Activated T-helper 1 cell treated with anti-CD3 and anti-CD28 coated beads, Interleukin-12 subunit alpha, Interleukin-12 subunit beta, Interleukin-2, Interleukin-4 antibody, amounts not matched to agents 30 ng/mL and 10 ng/mL and 1 ng/mL, durations not matched to agents 14 hours and 24 hours and 36 hours (primary cell): ENCODE measurements around the gene PKIG. TPM values are rescaled to one million over a fixed set of nuclear protein-coding genes. Genes with fewer than 3 reads are reported as not detected.

Experiments
- DNase-seq: peaks from one replicate; pipeline ENCODE4 v3.0.0; 2021; ENCODE audit warnings: low spot score
- H3K27ac Mint-ChIP-seq: one replicate; pipeline ENCODE4 v1.8.0; 2021; ENCODE audit warnings: mild to moderate bottlenecking, mixed read lengths
- H3K27me3 Mint-ChIP-seq: one replicate; pipeline ENCODE4 v1.8.0; 2022; ENCODE audit warnings: mild to moderate bottlenecking, moderate library complexity, mixed read lengths; ENCODE audit not compliant: insufficient read depth
- H3K36me3 Mint-ChIP-seq: one replicate; pipeline ENCODE4 v1.8.0; 2021; ENCODE audit warnings: low read depth, mixed read lengths
- H3K4me1 Mint-ChIP-seq: one replicate; pipeline ENCODE4 v1.8.0; 2021; ENCODE audit warnings: low read depth, mixed read lengths
- H3K4me3 Mint-ChIP-seq: one replicate; pipeline ENCODE4 v1.8.0; 2021; ENCODE audit warnings: mild to moderate bottlenecking, moderate library complexity, mixed read lengths
- H3K9me3 Mint-ChIP-seq: one replicate; pipeline ENCODE4 v1.8.0; 2021; ENCODE audit warnings: mixed read lengths
- intact Hi-C: fragments of 100-400 bp; cut with micrococcal nuclease; formaldehyde crosslinking; loops from one replicate; pipeline ENCODE4 v1.15.1; 2024
- total RNA-seq: library from RNA; stranded (reverse); gene quantifications from 2 replicates; pipeline ENCODE4 v1.2.3, GENCODE V29; 2022

PKIG gene
- total RNA-seq, 1 donor from 2014 or later: 2.4 TPM

DNA sequence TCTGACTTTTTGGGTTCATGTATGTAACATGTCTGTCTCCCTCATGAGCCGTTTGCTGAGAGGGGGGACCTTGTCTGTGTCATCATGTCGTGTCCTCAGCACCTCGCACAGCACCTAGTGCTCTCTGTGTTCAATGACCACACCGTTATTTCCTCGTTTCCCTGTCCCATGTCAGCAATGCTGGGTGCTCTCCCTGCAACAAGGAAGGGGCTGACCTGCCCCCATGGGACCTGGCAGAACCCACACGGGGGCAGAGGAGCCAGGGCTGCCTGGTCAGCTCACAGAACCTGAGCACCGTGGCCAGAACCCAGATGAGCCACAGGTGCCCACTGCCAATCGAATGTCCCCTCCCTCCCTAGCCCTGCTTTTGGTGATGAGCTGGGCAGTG is 61.8 kb downstream of the PKIG start:
- Mint-ChIP-seq H3K9me3 (no peaks in the 10 kb centered on the region), H3K27me3 (no peaks in the 10 kb centered on the region), H3K36me3 (peaks cover 19% of the 10 kb centered on the region), H3K4me1 (peaks cover 87% of the 10 kb centered on the region), H3K4me3 (peak overlapping the region; percentile 35), H3K27ac (peak overlapping the region; percentile 97)
- DNase-seq: no peak
- intact Hi-C loops: loop anchor here (5.0 kb wide), 1 partner anchor 38 kb away; no protein-coding TSS in a partner anchor

DNA sequence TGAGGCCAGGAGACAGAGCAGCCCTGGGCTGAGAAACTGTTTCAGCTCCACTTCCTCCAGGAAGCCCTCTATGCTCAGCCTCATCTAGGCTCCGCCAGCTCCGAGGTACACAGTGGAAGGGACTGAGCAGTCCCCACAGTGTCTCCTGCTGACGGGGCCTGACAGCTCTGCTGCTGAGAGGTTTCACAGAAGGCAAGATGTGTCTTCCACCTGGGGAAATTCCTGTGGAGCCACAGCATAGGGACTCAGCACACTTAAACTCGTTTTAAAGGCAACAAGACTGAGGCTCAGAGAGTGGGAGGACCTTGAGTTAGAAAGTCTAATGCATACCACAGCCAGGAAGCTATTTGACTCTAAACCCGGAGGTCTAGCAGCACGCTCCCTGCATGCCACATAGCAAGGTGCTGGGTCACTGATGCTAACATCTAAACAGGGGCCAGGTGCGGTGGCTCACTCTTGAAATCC is 62.3 kb downstream of the PKIG start:
- H3K9me3 Mint-ChIP-seq: no peaks in the 10 kb centered on the region

DNA sequence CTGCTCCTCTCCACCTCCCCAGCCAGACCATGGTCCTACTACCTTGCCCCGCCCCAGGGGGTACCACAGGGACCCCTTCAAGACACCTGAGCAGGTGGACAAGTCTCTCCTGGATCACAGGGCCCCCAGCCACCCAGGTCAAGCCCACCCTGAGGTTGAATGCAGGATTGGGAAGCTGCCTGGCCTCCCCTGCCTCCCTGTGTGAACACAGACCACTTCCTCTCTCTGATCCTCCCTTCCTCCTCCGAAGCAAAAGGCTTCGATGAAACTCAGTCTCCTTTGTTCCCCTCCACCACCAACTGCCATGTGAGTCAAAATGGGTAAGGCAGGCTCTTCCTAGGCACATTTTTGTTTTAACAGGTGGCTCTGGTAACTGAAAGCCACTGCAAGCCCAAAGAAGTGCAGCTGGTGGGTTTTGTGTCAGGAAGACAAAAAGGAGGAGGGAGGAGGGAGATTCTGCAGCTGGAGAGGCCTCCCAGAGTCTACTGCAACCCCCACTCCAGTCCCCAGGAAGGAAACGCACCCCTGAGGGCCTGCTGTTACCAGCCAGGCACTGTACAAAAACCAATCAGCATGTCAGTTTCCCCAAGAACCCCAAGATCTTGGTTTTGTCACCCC is 63.8 kb downstream of the PKIG start:
- Mint-ChIP-seq H3K9me3 (no peaks in the 10 kb centered on the region), H3K27me3 (no peaks in the 10 kb centered on the region), H3K4me3 (peak overlapping the region; percentile 32), H3K4me1 (peaks cover 98% of the 10 kb centered on the region), H3K36me3 (peaks cover 12% of the 10 kb centered on the region), H3K27ac (peak overlapping the region; percentile 97)
- peak; percentile 34 for DNase-seq
- intact Hi-C loops: no loop called here

More for the DNA sequence above, 62.3 kb downstream of the PKIG start:
- H3K27me3 Mint-ChIP-seq: no peaks in the 10 kb centered on the region
- peak overlapping the region; percentile 68 for H3K4me3 Mint-ChIP-seq
- intact Hi-C loops: loop anchor here (5.0 kb wide), 1 partner anchor 38 kb away; no protein-coding TSS in a partner anchor
- peaks cover 19% of the 10 kb centered on the region for H3K36me3 Mint-ChIP-seq
- peak; percentile 63 for DNase-seq
- H3K27ac Mint-ChIP-seq: peak overlapping the region; percentile 97
- peaks cover 92% of the 10 kb centered on the region for H3K4me1 Mint-ChIP-seq

DNA sequence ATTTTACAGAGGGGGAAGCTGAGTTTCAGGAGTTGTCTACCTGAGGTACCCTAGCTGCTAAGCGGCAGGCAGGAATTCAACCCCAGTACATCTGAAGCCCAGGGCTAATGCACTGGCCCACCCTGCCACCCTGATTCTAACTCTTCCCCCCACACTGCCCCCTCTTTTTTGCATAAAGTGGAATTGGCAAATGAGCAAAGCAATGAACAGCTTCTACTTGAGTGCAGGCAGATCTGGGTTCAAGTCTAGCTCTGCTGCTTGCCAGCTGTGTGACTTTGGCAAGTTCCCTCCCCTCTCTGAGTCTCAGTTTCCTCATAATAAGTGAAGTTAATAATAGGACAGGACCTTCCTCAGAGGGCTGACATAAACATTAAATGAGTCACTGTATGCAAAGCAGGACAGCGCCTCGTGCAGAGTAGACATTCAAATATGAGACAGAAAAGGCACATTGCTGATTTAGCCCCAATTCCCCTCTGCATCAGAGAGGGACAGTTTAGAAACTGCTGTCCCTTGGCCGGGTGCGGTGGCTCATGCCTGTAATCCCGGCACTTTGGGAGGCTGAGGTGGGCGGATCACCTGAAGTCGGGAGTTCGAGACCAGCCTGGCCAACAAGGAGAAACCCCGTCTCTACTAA is 64.4 kb downstream of the PKIG start:
- Mint-ChIP-seq H3K27ac (peak overlapping the region; percentile 97), H3K4me1 (peaks cover 93% of the 10 kb centered on the region), H3K4me3 (peak overlapping the region; percentile 32), H3K27me3 (no peaks in the 10 kb centered on the region), H3K36me3 (peaks cover 7% of the 10 kb centered on the region), H3K9me3 (no peaks in the 10 kb centered on the region)
- no peak for DNase-seq
- intact Hi-C loops: no loop called here

DNA sequence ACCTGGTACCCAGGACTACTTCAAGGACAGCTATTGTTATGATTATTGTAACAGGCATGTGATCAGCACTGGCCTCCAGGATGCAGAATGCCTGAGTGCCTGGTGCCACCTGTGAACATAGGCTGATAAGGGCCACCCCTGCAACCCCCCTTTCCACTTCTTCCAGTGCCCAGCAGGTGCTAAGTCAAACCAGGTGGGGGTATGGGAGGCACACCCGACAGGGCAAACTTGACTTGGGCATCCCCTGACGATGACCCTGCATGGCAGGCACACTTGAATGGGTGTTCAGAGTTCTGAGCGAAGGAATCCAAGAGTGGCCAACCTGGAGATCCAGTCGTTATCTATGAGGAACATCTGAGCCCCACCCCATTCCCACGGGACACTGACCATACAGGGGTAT is 65.7 kb downstream of the PKIG start:
- Mint-ChIP-seq H3K9me3 (no peaks in the 10 kb centered on the region), H3K4me3 (peak overlapping the region; percentile 22), H3K36me3 (peaks cover 8% of the 10 kb centered on the region), H3K4me1 (peaks cover 88% of the 10 kb centered on the region), H3K27ac (peak overlapping the region; percentile 58), H3K27me3 (no peaks in the 10 kb centered on the region)
- intact Hi-C loops: no loop called here
- DNase-seq: no peak

DNA sequence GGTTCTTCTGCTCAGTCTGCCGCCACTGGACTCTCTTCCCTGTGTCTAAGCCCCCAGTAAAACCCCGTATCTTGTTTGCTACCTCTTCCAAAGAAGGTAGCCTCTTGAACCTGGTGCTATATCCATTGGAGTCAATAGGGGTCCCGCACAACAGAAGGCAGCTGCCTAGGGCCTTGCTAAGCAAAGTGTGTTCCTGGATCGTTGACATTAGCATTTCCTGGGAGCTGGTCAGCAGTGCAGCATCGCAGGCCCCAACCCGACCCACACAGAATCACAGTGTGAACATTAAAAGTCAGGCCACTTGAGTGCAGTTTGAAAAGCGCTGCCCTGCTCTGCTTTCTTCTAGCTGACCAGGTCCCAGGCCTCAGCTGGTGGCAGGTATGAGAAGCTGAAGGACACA is 66.2 kb downstream of the PKIG start:
- peaks cover 88% of the 10 kb centered on the region for H3K4me1 Mint-ChIP-seq
- no peaks in the 10 kb centered on the region for H3K27me3 Mint-ChIP-seq
- no peak for DNase-seq
- H3K9me3 Mint-ChIP-seq: no peaks in the 10 kb centered on the region
- peak overlapping the region; percentile 88 for H3K4me3 Mint-ChIP-seq
- intact Hi-C loops: no loop called here
- H3K27ac Mint-ChIP-seq: peak overlapping the region; percentile 58
- peaks cover 12% of the 10 kb centered on the region for H3K36me3 Mint-ChIP-seq

DNA sequence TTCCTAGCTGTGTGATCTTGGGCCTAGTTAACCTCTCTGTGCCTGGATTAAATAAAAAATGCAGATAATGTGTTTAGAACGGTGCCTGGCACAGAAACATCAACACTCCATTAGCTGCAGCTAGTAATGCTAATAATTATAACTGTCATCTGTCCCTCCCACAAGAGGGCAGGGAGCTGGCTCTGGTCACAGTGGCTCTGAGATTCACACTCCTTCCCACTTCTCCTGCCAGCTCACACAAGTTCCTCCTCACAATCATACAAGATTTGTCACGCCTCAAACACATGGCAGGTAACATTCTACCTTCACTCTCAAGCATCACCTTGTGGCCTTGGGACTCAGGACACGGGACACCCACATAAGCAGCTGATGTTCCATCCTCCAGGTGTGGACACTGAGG is 66.7 kb downstream of the PKIG start:
- no peaks in the 10 kb centered on the region for H3K27me3 Mint-ChIP-seq
- intact Hi-C loops: no loop called here
- peak overlapping the region; percentile 22 for H3K27ac Mint-ChIP-seq
- H3K36me3 Mint-ChIP-seq: peaks cover 14% of the 10 kb centered on the region
- H3K9me3 Mint-ChIP-seq: no peaks in the 10 kb centered on the region
- peaks cover 85% of the 10 kb centered on the region for H3K4me1 Mint-ChIP-seq
- H3K4me3 Mint-ChIP-seq: peak overlapping the region; percentile 88
- DNase-seq: no peak

DNA sequence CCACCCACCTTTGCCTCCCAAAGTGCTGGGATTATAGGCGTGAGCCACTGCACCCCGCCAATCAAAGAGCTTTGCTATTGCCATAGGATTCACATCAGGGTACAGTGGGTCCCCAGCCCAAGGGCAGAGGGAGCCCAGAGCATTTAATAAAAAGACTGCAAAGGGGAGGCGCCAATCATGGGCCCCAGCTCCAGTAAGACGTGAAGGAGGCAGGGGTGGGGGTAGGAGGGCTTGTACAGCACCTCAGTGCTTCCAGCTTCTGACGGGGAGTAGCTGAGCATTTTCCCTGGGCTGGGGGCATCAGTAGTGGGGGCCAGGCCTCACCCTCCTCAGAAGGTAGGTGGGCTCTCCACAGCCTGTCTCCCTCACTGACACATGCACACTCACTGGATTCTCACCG is 67.6 kb downstream of the PKIG start:
- intact Hi-C loops: loop anchor here (5.0 kb wide), 2 partner anchors 128 to 317 kb away; partner anchors contain the start of genes SERINC3 and STK4
- peaks cover 15% of the 10 kb centered on the region for H3K36me3 Mint-ChIP-seq
- DNase-seq: no peak
- H3K27me3 Mint-ChIP-seq: no peaks in the 10 kb centered on the region
- H3K4me1 Mint-ChIP-seq: peaks cover 77% of the 10 kb centered on the region
- H3K4me3 Mint-ChIP-seq: peak overlapping the region; percentile 88
- peak overlapping the region; percentile 85 for H3K27ac Mint-ChIP-seq
- no peaks in the 10 kb centered on the region for H3K9me3 Mint-ChIP-seq

DNA sequence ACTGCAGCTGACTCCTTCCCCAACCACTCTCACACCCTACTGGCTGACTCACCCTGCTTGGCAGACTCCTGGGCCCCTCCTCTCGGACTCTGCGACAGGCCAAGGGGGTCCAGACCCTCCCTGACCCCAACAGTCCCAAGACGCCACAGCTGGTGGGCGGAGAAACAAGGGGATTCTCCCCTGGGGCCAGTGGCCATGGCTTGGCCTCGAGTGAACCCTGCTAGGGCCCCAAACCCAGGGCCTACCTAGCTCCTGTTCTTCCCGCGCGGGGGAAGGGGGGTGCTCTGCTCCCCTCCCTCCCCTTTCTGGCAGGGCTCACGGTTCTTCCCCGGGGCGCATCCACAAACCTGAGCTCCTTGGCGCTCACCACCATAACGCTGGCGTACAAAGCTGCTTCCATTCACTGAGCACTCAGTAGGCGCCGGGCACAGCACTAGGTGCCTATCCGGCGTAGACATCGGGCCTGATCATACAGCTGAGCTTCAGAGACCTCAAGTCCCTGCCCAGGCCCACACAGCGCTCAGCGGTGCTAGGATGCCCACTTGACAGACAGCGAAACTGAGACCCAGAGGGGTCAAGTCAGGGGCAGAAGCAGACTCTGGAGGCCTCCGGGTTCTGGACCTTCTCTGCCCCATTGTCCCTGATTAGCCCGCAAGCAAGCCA is 68.5 kb downstream of the PKIG start:
- Mint-ChIP-seq H3K4me1 (peaks cover 67% of the 10 kb centered on the region), H3K9me3 (no peaks in the 10 kb centered on the region), H3K36me3 (peaks cover 15% of the 10 kb centered on the region), H3K4me3 (peak overlapping the region; percentile 88), H3K27me3 (no peaks in the 10 kb centered on the region), H3K27ac (peak overlapping the region; percentile 85)
- intact Hi-C loops: loop anchor here (1.0 to 5.0 kb wide), 3 partner anchors 8 to 316 kb away; partner anchors contain the start of genes SERINC3 and STK4
- DNase-seq: peak; percentile 30

DNA sequence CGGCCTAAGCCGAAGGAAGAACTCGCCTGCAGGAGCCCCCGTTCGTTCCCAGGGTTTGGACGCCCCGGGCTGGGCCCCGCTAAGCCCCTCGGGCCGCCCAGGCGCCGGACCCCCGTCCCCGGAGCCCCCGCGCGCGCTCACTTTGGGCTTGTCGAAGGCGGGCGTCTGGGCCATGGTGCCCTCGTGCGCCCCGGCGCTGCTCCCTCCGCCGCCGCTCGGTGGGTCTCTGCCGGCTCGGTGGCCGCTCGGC is 69.0 kb downstream of the PKIG start:
- no peaks in the 10 kb centered on the region for H3K27me3 Mint-ChIP-seq
- H3K4me1 Mint-ChIP-seq: peaks cover 63% of the 10 kb centered on the region
- intact Hi-C loops: loop anchor here (1.0 to 5.0 kb wide), 3 partner anchors 8 to 316 kb away; partner anchors contain the start of genes SERINC3 and STK4
- DNase-seq: no peak
- H3K36me3 Mint-ChIP-seq: peaks cover 15% of the 10 kb centered on the region
- no peaks in the 10 kb centered on the region for H3K9me3 Mint-ChIP-seq
- peak overlapping the region; percentile 88 for H3K4me3 Mint-ChIP-seq
- no peak overlapping the region for H3K27ac Mint-ChIP-seq

DNA sequence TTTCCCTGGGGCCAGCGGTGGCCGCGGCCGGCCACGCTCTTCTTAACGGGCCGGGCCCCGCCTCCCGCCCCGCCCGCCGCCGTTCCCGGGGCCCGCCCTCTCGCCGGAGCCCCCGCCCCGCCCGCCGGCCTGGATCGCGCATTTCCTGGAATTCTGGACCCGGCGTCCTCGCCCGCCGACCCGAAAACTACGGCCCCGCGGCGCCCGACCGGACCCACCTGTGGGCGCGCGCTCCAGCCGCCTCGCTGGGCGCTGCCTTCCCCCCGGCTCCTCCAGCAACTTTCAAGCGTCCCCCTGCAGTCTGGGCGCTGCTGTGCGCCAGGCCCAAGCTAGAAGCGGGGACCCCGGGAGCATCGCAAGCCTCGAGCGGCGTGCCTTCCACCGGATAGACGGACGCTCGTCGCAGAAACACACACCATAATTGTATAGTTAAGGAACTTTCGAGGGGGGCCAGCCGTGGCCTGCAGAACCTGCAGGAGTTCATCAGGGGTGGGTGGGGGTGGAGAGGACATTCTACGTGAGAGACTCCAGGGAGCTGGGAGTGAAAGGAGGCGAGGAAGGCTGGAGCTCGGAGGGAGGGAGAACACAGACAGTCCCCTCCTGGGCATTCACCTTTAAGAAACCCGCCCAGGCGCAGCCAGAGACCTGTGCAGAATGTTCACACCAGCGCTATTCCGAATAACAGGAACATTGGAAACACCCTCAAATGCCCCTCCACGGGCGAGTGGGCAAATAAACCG is 69.5 kb downstream of the PKIG start, which contains the start of gene ADA:
Gene ADA (minus strand): TSS at position 16 of the 740 bp plus-strand sequence. CDS start 92 bp downstream, outside the sequence.
- Mint-ChIP-seq H3K4me1 (peaks cover 58% of the 10 kb centered on the region), H3K27ac (peak within 1 kb of the TSS; percentile 94), H3K9me3 (no peaks in the 10 kb centered on the region), H3K36me3 (peaks cover 15% of the 10 kb centered on the region), H3K27me3 (no peaks in the 10 kb centered on the region), H3K4me3 (peak within 1 kb of the TSS; percentile 89)
- intact Hi-C loops: loop anchor here (1.0 to 5.0 kb wide), 5 partner anchors 9 to 441 kb away; partner anchors contain the start of genes OSER1, SERINC3 and STK4
- DNase-seq: peak; percentile 47

DNA sequence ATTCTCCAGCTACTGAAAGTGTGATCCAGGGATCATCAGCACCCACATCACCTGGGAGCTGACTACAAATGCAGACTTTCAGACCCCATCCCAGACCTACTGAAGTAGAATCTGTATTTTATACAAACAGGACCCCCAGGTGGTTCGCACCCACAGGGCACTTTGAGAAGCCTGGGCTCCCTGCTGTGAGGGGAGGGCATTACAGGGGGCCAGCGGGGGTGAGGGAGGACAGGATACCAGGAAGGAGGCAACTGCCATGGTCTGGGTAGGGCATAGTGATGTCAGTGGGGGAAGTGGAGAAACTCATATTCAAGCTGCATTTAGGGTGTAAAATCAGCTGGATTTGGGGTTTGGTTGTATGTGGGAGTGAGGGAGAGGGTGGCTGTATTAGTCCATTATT is 71.2 kb downstream of the PKIG start:
- H3K36me3 Mint-ChIP-seq: peaks cover 22% of the 10 kb centered on the region
- H3K4me1 Mint-ChIP-seq: peaks cover 41% of the 10 kb centered on the region
- DNase-seq: no peak
- H3K4me3 Mint-ChIP-seq: peak overlapping the region; percentile 69
- peaks cover 4% of the 10 kb centered on the region for H3K9me3 Mint-ChIP-seq
- H3K27ac Mint-ChIP-seq: peak overlapping the region; percentile 59
- no peaks in the 10 kb centered on the region for H3K27me3 Mint-ChIP-seq
- intact Hi-C loops: loop anchor here (2.0 to 5.0 kb wide), 3 partner anchors 131 to 443 kb away; partner anchors contain the start of genes OSER1, SERINC3 and STK4
